SK-N-SH (cell line): ENCODE measurements around the gene INTS6. TPM values are rescaled to one million over a fixed set of nuclear protein-coding genes. Genes with fewer than 3 reads are reported as not detected.
A peak's percentile ranks its signal among the peaks of the same experiment; 100 is the strongest.

Experiments used
- CTCF ChIA-PET: fragments of 300-600, 350-600 bp; formaldehyde crosslinking; extraction: SDS; loops from one replicate; lab custom pipeline; 2021; lab: Yijun Ruan, JAX
- POLR2A ChIA-PET: fragments of 350-600 bp; sonication (Branson Sonifier 250); formaldehyde crosslinking; extraction: SDS; loops from one replicate; lab custom pipeline; 2020; ENCODE audit warnings: antibody characterized with exemption, inconsistent platforms; lab: Yijun Ruan, JAX
- DNase-seq: peaks from one replicate; pipeline ENCODE4 v3.0.0; 2012
- H2AFZ ChIP-seq: fragments of 200-600 bp; sonication (generic); 2 replicates; pipeline ENCODE4 v1.8.1; 2016; ENCODE audit warnings: antibody characterized with exemption, mild to moderate bottlenecking, low read depth
- H3F3A ChIP-seq: fragments of 200-600 bp; sonication (generic); replicated peaks from 2 replicates; pipeline ENCODE3; 2016; ENCODE audit warnings: antibody characterized with exemption, mild to moderate bottlenecking; ENCODE audit not compliant: insufficient read depth
- H3K27ac ChIP-seq, 2 experiments: fragments of 200-500 bp in 1 of 2; fragments of 200-600 bp in 1 of 2; sonication (Bioruptor generic) in 1 of 2; sonication (generic), shearing (Covaris generic) in 1 of 2; 2 replicates each; pipeline versions ENCODE4 v1.5.1 to v1.6.1; 2014 to 2016; ENCODE audit warnings: low read depth in 2 of 2, inconsistent platforms in 1 of 2, low read length in 1 of 2, mild to moderate bottlenecking in 1 of 2, mixed read lengths in 1 of 2
- H3K27me3 ChIP-seq: fragments of 200-600 bp; sonication (generic), shearing (Covaris generic); 2 replicates; pipeline ENCODE4 v1.6.1; 2016; ENCODE audit warnings: mixed run types; ENCODE audit not compliant: insufficient read depth
- H3K36me3 ChIP-seq, 2 experiments: fragments of 200-500 bp in 1 of 2; fragments of 200-600 bp in 1 of 2; sonication (Bioruptor generic) in 1 of 2; sonication (generic) in 1 of 2; replicated peaks in 1 of 2; 2 replicates each; pipeline versions ENCODE3 to v1.5.1; 2014 to 2016; ENCODE audit warnings: low read length in 1 of 2, mild to moderate bottlenecking in 1 of 2; ENCODE audit not compliant: insufficient read depth in 2 of 2, control insufficient read depth in 1 of 2
- H3K4me1 ChIP-seq, 2 experiments: fragments of 200-500 bp in 1 of 2; fragments of 200-600 bp in 1 of 2; sonication (Bioruptor generic) in 1 of 2; sonication (generic), shearing (Covaris generic) in 1 of 2; 2 replicates each; pipeline versions ENCODE4 v1.5.1 to v1.6.1; 2014 to 2016; ENCODE audit warnings: low read depth in 1 of 2, low read length in 1 of 2, mixed run types in 1 of 2; ENCODE audit not compliant: insufficient read depth in 2 of 2, control insufficient read depth in 1 of 2
- H3K4me2 ChIP-seq: fragments of 200-600 bp; sonication (generic), shearing (Covaris generic); 2 replicates; pipeline ENCODE4 v1.6.1; 2017; ENCODE audit warnings: mixed run types
- H3K4me3 ChIP-seq, 2 experiments: fragments of 200-500 bp in 1 of 2; fragments of 200-600 bp in 1 of 2; sonication (Bioruptor generic) in 1 of 2; sonication (generic), shearing (Covaris generic) in 1 of 2; 2 replicates each; pipeline versions ENCODE4 v1.5.1 to v1.8.1; 2014 to 2016; ENCODE audit warnings: low read depth in 2 of 2, inconsistent platforms in 1 of 2, low read length in 1 of 2, mild to moderate bottlenecking in 1 of 2, mixed read lengths in 1 of 2, moderate library complexity in 1 of 2
- H3K79me2 ChIP-seq: fragments of 200-600 bp; sonication (generic); 2 replicates; pipeline ENCODE4 v1.8.1; 2017; ENCODE audit warnings: mild to moderate bottlenecking; ENCODE audit not compliant: insufficient read depth
- H3K9ac ChIP-seq: fragments of 200-600 bp; sonication (generic); 2 replicates; pipeline ENCODE4 v1.6.1; 2017; ENCODE audit warnings: mixed run types
- H3K9me2 ChIP-seq: fragments of 200-600 bp; sonication (generic); 2 replicates; pipeline ENCODE4 v1.6.1; 2017; ENCODE audit warnings: mixed run types
- H3K9me3 ChIP-seq: fragments of 200-600 bp; sonication (generic); 2 replicates; pipeline ENCODE4 v1.6.1; 2017; ENCODE audit warnings: mixed run types, mild to moderate bottlenecking, moderate library complexity
- H4K20me1 ChIP-seq: fragments of 200-600 bp; sonication (generic); 2 replicates; pipeline ENCODE4 v1.6.1; 2017; ENCODE audit warnings: mild to moderate bottlenecking, mixed run types; ENCODE audit not compliant: insufficient read depth
- CHD2 ChIP-seq: fragments of 150-350 bp; IDR thresholded peaks from 2 replicates; pipeline ENCODE4 v1.6.1; 2018; ENCODE audit warnings: low read length; ENCODE audit not compliant: partially characterized antibody
- ELF1 ChIP-seq: IDR thresholded peaks from 2 replicates; pipeline ENCODE4 v1.4.0; 2012
- EP300 ChIP-seq, 2 experiments: IDR thresholded peaks; 2 replicates each; pipeline versions ENCODE4 v1.4.0 to v1.6.1; 2012; ENCODE audit warnings: borderline replicate concordance in 1 of 2, low read depth in 1 of 2, low read length in 1 of 2
- FOXJ3 ChIP-seq: sonication (generic); formaldehyde crosslinking; IDR thresholded peaks from 2 replicates; pipeline ENCODE4 v1.5.1; 2020; ENCODE audit warnings: mild to moderate bottlenecking, missing genetic modification reagents
- FOXM1 ChIP-seq: IDR thresholded peaks from 2 replicates; pipeline ENCODE4 v1.4.0; 2012; ENCODE audit warnings: low read depth, mild to moderate bottlenecking
- NRF1 ChIP-seq: IDR thresholded peaks from 2 replicates; pipeline ENCODE4 v1.6.1; 2012; ENCODE audit warnings: low read depth, mild to moderate bottlenecking, low read length
- POLR2AphosphoS5 ChIP-seq: IDR thresholded peaks from 2 replicates; pipeline ENCODE4 v1.6.1; 2012; ENCODE audit warnings: low read depth, low read length
- RAD21 ChIP-seq: IDR thresholded peaks from 2 replicates; pipeline ENCODE4 v1.6.1; 2012; ENCODE audit warnings: mild to moderate bottlenecking, low read length
- RFX5 ChIP-seq: IDR thresholded peaks from 2 replicates; pipeline ENCODE4 v1.6.1; 2012; ENCODE audit warnings: mild to moderate bottlenecking, improper control_type of control experiment, low read length
- SMC3 ChIP-seq: IDR thresholded peaks from 2 replicates; pipeline ENCODE4 v1.6.1; 2012; ENCODE audit warnings: low read depth, low read length, improper control_type of control experiment
- TEAD4 ChIP-seq: IDR thresholded peaks from 2 replicates; pipeline ENCODE4 v1.4.0; 2012; ENCODE audit warnings: mild to moderate bottlenecking, borderline replicate concordance; ENCODE audit not compliant: insufficient read depth
- WGBS: methylation state at CpG from one replicate; pipeline ENCODE4 v1.1.6; 2017; ENCODE audit warnings: low lambda C conversion rate; 5-methylcytosine and 5-hydroxymethylcytosine counted together
- polyA plus RNA-seq, 3 experiments: library from polyadenylated mRNA; depleted of rRNA; stranded (reverse); fragments of >200 nt; gene quantifications; 2 replicates each; pipeline ENCODE4 v1.2.3, GENCODE V29; 2012
- TF ChIP-seq, protein P1 (sequence below): fragments of 150-350 bp; IDR thresholded peaks from 2 replicates; pipeline ENCODE4 v1.6.1; 2017; ENCODE audit warnings: antibody characterized with exemption, low read length, low read depth, borderline replicate concordance
- TF ChIP-seq, protein P2 (sequence below): fragments of 200-600 bp; sonication (generic); IDR thresholded peaks from 2 replicates; pipeline ENCODE4 v1.6.1; 2017; ENCODE audit warnings: antibody characterized with exemption, mild to moderate bottlenecking, moderate library complexity
- TF ChIP-seq, protein P3 (sequence below): IDR thresholded peaks from 2 replicates; pipeline ENCODE4 v1.6.1; 2012; ENCODE audit warnings: mild to moderate bottlenecking, low read depth, low read length, moderate library complexity
- TF ChIP-seq, protein P4 (sequence below): IDR thresholded peaks from 2 replicates; pipeline ENCODE4; 2012

The INTS6 gene
- polyA plus RNA-seq, 1 of the 3 experiments (the other 2 are of a cell fraction): 7.7 TPM

DNA sequence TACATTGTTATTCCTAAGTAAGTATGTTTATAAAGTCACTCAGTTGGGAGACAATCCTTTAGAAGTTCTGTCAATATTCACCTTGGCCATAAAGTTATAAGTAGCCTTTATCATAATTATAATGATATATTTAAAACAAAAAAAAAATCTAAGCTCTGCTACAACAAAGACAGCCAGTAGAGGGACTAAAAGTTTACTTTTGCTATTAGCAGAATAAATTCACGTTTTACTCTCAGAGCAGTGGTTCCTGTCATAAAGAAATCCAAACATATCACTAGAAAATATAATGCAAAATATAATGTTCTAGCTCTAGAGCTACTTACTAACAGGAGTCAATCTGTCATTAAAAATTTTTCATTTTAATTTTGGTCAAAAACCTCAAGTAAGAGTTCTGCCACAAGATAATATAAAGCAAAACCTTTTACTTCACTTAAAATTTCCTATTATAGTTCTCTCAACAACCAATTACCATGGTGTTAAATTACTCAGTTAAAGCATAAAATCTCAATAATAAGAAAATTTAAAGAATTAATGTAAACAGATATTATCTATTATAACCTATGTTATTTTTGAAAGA, 17.7 kb downstream of the INTS6 start:
- Histone ChIP-seq H2AFZ (no peak overlapping the region), H4K20me1 (no peaks in the 10 kb centered on the region), H3F3A (peaks cover 11% of the 10 kb centered on the region), H3K4me2 (no peak overlapping the region), H3K79me2 (peaks cover 5% of the 10 kb centered on the region; the same call in 1 of the 2 replicates), H3K9ac (no peak overlapping the region), H3K27me3 (no peaks in the 10 kb centered on the region), H3K27ac (no peak overlapping the region), H3K9me2 (no peaks in the 10 kb centered on the region), H3K36me3 (peaks cover 22 to 27% of the 10 kb centered on the region in 2 experiments), H3K4me3 (no peak overlapping the region), H3K9me3 (no peaks in the 10 kb centered on the region), H3K4me1 (peaks cover 0 to 10% of the 10 kb centered on the region in 2 experiments; a peak in 3 of 4 replicates)
- ChIA-PET CTCF (interaction anchor here (0.6 to 3.2 kb wide), 19 partner anchors 10 to 415 kb away, joined by 3 to 40 read pairs (median 4); no protein-coding TSS in a partner anchor), POLR2A (interaction anchor here (0.6 kb wide), 1 partner anchor 298 kb away, joined by 3 read pairs; no protein-coding TSS in a partner anchor)
- 23% methylated on average over 1 of the region's 1 CpG for WGBS
- TF ChIP-seq, protein P1, sequence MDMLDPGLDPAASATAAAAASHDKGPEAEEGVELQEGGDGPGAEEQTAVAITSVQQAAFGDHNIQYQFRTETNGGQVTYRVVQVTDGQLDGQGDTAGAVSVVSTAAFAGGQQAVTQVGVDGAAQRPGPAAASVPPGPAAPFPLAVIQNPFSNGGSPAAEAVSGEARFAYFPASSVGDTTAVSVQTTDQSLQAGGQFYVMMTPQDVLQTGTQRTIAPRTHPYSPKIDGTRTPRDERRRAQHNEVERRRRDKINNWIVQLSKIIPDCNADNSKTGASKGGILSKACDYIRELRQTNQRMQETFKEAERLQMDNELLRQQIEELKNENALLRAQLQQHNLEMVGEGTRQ: no peak
- TF ChIP-seq EP300 (IDR thresholded peaks at IDR 0.05; ENCODE audit: borderline replicate concordance in 1 of 2, low read depth in 1 of 2, low read length in 1 of 2) (no peak), RAD21 (peak; percentile 76), FOXJ3 (CRISPR knock-in tag) (no peak), SMC3 (peak; percentile 44)
- TF ChIP-seq, protein P2, sequence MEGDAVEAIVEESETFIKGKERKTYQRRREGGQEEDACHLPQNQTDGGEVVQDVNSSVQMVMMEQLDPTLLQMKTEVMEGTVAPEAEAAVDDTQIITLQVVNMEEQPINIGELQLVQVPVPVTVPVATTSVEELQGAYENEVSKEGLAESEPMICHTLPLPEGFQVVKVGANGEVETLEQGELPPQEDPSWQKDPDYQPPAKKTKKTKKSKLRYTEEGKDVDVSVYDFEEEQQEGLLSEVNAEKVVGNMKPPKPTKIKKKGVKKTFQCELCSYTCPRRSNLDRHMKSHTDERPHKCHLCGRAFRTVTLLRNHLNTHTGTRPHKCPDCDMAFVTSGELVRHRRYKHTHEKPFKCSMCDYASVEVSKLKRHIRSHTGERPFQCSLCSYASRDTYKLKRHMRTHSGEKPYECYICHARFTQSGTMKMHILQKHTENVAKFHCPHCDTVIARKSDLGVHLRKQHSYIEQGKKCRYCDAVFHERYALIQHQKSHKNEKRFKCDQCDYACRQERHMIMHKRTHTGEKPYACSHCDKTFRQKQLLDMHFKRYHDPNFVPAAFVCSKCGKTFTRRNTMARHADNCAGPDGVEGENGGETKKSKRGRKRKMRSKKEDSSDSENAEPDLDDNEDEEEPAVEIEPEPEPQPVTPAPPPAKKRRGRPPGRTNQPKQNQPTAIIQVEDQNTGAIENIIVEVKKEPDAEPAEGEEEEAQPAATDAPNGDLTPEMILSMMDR: peak; percentile 81
- DNase-seq: peak; percentile 21

DNA sequence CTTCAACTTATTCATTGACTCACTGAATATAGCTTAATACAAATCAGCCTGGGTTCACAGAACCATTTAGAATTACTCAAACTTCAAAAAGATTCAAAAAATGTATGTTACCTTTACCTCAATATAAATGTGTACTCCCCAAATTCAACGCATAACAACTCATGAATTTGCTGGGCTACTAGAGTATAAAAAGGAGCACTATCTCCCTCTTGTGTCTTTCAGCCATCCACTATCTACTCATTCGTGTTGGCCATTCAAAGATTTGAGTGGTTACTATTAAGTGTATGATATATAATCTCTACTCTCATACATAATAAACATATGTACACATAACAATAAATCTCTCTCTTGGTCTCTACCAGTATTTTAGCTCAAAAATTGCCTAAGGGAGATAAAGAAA, 20.3 kb downstream of the INTS6 start:
- POLR2A ChIA-PET: no interaction called here
- H3K36me3 ChIP-seq: peaks cover 27 to 38% of the 10 kb centered on the region in 2 experiments
- H3K4me2 ChIP-seq: no peak overlapping the region
- no peak overlapping the region for H3K4me3 ChIP-seq
- H3K9ac ChIP-seq: no peak overlapping the region
- no peaks in the 10 kb centered on the region for H3F3A ChIP-seq
- peaks cover 12% of the 10 kb centered on the region; the same call in 1 of the 2 replicates for H3K79me2 ChIP-seq
- no peak overlapping the region for H2AFZ ChIP-seq
- WGBS: 93% methylated on average over 2 of the region's 2 CpGs
- no peaks in the 10 kb centered on the region for H3K9me2 ChIP-seq
- no peaks in the 10 kb centered on the region for H4K20me1 ChIP-seq
- no peak overlapping the region for H3K27ac ChIP-seq
- CTCF ChIA-PET: interaction anchor here (0.6 to 3.2 kb wide), 4 partner anchors 13 to 364 kb away, joined by 3 to 40 read pairs (median 11); no protein-coding TSS in a partner anchor
- H3K9me3 ChIP-seq: no peaks in the 10 kb centered on the region
- no peaks in the 10 kb centered on the region for H3K27me3 ChIP-seq
- no peak for DNase-seq
- TF ChIP-seq CHD2 (no peak), POLR2AphosphoS5 (no peak), FOXM1 (no peak), RFX5 (no peak), TEAD4 (no peak), ELF1 (no peak), NRF1 (no peak)
- TF ChIP-seq, protein P3, sequence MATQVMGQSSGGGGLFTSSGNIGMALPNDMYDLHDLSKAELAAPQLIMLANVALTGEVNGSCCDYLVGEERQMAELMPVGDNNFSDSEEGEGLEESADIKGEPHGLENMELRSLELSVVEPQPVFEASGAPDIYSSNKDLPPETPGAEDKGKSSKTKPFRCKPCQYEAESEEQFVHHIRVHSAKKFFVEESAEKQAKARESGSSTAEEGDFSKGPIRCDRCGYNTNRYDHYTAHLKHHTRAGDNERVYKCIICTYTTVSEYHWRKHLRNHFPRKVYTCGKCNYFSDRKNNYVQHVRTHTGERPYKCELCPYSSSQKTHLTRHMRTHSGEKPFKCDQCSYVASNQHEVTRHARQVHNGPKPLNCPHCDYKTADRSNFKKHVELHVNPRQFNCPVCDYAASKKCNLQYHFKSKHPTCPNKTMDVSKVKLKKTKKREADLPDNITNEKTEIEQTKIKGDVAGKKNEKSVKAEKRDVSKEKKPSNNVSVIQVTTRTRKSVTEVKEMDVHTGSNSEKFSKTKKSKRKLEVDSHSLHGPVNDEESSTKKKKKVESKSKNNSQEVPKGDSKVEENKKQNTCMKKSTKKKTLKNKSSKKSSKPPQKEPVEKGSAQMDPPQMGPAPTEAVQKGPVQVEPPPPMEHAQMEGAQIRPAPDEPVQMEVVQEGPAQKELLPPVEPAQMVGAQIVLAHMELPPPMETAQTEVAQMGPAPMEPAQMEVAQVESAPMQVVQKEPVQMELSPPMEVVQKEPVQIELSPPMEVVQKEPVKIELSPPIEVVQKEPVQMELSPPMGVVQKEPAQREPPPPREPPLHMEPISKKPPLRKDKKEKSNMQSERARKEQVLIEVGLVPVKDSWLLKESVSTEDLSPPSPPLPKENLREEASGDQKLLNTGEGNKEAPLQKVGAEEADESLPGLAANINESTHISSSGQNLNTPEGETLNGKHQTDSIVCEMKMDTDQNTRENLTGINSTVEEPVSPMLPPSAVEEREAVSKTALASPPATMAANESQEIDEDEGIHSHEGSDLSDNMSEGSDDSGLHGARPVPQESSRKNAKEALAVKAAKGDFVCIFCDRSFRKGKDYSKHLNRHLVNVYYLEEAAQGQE: no peak
- TF ChIP-seq, protein P4, sequence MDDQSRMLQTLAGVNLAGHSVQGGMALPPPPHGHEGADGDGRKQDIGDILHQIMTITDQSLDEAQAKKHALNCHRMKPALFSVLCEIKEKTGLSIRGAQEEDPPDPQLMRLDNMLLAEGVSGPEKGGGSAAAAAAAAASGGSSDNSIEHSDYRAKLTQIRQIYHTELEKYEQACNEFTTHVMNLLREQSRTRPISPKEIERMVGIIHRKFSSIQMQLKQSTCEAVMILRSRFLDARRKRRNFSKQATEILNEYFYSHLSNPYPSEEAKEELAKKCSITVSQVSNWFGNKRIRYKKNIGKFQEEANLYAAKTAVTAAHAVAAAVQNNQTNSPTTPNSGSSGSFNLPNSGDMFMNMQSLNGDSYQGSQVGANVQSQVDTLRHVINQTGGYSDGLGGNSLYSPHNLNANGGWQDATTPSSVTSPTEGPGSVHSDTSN: no peak
- H3K4me1 ChIP-seq: peaks cover 0 to 2% of the 10 kb centered on the region in 2 experiments; a peak in 3 of 4 replicates
